Putamen (tissue), 1 donor: Measurements from ENCODE around the gene KIRREL1.
A peak's percentile ranks its signal among the peaks of the same experiment; 100 is the strongest.

Source experiments
- DNase-seq: peaks from one replicate; pipeline ENCODE4 v3.0.0-alpha.2; 2016; ENCODE audit warnings: low spot score

KIRREL1 gene

DNA sequence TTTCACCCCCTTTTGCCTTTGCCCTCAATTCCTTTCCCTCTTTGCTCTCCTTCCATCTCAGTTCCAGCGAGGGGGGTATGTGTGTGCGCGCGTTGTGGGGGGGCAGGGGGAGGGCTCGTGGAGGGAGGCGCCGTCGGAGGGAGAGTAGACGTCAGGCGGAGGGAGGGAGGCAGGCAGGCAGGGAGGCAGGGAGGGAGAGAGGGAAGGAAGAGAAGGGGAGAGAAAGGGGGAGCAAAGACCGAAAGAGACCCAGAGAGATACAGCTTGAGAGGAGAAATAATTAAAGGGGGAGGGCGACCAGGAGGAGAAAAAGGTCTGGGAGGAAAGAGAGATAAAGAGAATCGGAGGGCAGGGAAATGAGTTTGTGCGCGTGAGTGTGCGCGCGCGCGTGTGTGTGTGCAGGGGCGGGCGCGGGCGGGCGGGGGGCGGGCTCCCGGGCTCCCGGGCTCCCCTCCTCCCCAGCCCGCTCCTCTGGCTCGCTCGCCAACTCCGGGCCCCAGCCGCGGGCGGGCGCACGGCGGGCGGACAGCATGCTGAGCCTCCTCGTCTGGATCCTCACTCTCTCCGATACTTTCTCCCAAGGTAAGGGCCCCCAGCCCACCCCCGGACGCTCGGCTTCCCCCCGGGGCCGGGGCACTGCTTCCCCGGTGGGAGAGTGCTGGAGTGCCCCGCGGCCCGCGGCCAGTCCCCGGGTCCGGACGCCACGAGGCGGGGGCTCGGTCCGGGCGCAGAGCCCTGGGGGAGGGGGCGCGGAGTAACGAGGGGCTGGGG, at the start of gene KIRREL1:
Gene KIRREL1 (plus strand): TSS at position 499 of the 771 bp plus-strand sequence. CDS start 32 bp downstream, at position 531.
- no peak for DNase-seq

DNA sequence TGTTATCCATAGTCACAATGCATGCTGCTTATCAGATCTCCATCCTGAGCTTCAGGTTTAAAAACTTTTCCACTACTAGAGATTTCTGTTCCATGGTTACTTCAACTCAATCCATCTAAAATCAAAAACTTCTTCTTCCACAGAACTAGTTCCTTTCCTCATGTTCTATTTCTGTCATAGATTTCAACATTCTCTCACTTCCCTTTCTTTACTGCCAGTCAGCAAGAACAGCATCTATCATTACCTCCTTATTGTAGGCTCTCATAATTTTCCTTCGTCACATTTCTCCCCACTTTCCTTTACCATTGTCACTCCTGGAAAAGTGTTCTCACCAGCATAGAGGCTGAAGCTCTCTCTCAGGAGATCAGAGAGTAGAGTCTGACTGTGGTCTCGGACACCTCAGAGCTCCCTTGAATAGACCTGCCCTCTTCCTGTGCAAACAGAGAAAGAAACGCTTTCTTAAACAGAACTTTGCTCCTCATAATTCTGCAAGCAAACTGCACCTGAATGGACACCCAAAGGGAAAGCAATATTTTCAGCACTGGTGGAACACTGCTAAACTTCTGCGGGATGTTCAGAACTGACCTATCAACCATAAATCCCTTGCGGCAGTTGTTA, 48.7 kb upstream of the KIRREL1 start:
- DNase-seq, result no peak

DNA sequence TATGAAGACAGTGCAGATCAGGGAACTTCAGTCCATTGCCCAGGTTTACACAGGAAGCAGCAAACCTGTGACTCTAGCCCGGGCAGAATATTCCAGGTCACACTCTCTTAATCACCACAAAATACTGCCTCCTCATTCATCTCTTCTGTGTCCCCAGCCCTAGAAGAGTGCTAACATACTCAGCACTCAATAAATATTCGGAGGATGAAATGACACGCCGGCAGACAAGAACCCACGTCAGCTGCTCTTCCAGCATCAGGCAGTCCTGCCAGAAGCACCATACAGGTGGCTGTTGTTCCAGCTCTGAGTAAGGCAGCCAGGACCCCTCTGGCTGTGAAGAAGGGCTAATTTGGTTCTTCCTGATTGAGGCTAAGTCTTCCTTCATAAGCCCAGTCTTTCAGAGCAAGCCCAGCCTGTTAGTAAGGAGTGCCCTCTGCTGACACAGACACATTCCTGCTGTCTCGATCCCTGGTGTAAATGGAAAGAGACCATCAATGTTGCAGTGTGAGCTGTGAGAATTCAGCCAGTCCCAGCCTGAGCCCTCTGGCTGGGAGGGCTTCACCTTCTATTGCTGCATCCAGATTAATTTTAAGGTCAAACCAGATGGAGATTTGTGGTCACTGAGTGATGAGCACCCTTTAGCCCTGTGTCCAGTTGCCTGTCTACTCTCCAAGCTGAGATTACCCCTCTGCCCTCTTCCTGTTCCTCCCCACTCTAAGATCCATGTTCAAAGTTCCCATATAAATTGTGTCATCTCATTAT, 45.0 kb upstream of the KIRREL1 start:
- no peak for DNase-seq

DNA sequence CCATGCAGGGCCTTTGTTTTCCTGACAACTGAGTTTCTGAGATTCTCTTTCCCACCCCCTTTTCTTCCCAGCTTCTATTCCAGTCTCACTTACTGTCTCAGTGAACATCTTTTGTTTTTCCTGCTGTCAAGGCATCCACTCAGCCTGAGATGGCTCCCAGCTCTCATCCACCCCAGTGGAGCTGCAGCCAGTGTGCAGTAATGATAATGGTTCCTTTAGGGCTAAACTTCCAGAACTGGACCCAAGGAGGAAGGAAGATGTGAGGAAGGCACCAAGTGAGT, 44.4 kb upstream of the KIRREL1 start:
- no peak for DNase-seq

DNA sequence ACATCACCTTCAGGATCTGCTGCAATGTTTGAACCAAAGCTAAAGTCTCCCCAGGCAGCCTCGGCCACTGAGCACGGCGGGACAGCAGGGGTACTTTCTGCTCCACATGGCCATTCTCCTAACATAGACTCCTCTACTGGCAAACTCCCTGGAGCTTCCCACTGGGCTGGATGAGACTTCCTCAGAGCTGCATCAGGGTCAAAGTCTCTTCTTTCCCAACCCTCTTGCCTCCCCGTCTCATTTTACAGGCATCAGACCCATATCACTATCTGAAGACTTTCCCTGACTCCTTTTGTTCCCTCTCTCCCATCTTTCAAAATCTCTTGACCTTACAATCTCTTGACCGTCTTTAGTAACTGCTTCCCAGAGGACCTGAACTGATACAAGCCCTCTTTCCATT, 42.2 kb upstream of the KIRREL1 start:
- no peak for DNase-seq

DNA sequence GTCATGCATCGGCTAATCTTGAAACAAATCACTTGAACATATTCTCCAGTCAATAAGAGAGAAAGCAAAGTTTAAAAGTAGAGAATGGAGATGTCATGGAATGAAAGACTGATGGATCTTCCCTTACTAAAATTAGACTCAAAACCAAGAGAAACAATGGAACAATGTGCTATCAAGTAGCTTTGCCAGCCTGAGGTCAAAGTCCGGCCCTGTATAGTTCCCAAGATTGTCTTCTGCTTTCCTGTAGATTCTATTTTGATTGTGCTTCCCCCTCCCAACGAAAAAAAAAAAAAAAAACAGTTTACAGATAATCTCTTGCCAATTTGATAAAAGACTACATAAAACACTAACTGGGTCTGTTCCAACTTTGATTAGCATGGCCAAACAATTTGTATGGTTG, 40.8 kb upstream of the KIRREL1 start:
- DNase-seq, result no peak

DNA sequence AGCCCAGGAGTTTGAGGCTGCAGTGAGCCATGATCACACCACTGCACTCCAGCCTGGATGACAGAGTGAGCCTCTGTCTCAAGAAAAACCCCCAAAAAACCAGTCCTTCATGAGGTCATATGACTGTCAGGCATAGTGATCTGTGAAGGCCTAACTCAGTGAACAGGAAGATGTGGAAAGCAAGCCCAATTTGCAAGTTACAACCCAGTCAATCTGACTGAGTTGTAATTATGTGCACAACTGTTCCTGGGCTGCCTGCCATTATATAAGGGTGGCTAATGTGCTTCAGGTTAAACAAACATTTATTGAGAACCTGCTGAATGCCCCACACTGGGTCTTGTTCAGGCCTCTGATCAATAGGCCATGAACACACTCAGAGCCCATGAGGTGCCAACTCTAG, 38.2 kb upstream of the KIRREL1 start:
- DNase-seq, result no peak

DNA sequence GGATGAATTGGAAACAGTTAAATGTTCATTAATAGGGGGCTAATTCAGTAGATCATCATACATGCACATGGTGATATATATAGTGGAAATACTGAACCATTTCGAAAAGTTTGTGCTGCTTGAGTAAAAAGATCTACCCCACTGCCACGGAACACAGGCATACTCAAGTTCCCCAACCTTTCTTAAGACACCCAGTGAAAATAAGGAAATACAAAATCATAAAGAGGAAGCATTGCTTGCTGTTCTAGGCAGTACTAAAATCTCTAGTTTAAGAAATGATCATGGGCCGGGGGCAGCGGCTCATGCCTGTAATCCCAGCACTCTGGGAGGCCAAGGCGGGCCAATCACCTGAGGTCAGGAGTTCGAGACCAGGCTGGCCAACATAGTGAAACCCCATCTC, 37.6 kb upstream of the KIRREL1 start:
- DNase-seq, result no peak

DNA sequence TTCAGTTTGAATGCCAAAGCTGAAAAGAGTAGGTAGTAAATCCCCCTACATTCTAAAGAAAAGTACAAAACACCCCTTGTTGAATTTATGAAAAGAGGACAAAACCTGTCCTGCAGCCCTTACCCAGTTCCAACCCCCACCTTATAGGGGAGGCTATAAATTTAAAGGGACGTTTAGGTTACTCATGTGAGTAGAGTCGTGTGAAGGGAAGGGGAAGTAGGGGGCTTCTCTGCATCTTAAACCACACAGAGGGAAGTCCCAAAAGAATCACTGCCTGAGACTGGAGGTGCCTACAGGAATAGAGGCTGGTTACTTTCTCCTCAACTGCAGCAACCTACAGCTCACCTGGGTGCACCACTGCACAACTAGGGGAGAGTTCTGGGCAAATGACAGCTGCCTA, 36.7 kb upstream of the KIRREL1 start:
- no peak for DNase-seq

DNA sequence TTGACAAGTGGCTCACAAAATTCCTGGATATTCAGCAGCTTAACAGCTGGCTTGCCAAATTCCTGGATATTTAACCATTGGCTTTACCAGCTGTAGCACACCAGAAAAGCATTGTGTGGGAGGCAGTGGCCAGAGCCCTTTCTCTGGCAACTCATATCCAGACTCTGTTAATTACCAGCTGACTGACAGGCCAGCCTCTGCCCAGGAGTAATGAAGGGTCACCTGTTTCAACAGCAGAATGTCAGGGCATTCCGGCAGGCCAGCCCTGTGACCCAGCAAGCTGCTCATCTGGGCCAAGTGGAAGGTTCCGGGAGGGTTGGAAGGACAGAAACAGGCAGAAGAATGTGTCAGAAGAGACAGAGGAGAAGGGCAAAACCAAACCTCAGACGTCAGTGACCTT, 35.2 kb upstream of the KIRREL1 start:
- DNase-seq, result no peak

DNA sequence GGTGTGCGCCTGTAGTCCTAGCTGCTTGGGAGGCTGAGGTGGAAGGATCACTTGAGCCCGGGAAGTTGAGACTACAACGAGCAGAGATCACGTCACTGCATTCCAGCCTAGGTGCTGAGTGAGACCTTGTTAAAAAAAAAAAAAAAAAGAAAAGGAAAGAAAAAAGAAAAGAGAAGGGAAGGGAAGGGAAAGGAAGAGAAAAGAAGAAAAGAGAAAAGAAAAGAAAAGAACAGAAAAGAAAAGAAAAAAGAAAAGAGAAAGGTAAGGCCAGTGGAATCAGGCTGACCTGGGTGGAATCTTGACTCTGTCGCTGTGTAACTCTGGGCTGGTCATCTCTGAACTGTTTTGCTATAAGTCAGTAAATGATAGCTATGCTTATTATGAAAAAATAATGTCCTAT, 33.7 kb upstream of the KIRREL1 start:
- no peak for DNase-seq

DNA sequence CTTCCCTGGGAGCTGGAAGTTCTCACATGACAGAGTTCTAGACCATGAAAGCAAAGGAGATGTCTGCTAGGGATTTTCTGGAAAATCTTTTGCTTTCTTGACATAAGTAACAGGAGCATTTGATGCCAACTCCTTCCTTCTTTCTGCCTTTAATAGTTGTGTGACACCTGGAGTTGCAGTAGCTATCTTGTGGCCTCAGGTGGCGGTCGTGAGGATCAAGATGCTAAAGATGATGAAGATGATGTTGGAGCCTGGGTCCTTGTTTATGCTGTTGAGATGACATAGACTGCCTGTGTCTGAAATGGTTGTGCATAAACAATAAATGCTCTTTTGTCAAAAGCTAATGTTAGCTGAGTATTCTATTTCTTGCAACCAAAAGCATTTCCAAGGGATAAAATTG, 32.7 kb upstream of the KIRREL1 start:
- DNase-seq, result no peak

DNA sequence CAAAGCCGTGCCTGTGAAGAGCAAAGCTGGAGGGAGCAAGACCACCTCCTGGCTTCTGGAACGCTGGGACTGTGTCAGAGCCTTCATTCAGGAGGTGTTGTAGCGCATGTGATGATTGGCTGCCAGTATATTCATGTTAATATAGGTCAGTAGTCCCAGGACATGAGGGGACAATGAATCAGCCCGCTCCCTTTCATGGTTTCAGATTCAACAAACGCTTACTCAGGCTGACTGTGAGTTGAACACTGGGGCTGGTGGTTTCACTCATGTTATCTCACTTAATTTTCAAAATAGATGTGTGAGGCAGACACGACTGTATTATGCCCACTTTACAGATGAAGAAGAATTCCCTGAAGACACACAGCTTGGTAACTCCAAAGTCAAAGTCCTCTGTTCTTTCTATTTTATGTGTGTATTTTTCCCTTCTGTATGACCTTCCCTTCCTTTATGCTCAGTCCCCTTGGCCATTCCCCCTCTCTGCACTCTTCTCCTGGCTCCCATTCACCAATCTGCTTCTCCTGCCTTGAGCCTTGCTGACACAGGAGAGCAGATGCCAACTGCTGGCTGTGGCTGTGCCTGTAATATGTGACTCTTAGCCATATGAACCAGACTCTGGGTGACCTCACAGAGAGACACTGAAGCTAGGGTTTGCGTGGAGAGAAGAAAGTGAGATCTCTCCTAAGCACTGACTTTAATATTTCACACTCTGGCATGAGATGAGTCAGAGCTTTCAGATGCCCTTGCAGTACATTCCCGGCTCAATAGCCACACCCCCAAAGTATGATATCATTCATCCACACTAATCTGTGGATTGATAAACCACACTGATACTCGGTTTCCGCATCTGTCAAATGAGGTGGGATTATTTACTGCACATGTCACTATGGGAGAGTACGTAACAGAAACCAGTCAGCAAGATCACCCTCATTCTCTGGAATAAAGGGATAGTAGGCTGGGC, 31.4 kb upstream of the KIRREL1 start:
- no peak for DNase-seq

DNA sequence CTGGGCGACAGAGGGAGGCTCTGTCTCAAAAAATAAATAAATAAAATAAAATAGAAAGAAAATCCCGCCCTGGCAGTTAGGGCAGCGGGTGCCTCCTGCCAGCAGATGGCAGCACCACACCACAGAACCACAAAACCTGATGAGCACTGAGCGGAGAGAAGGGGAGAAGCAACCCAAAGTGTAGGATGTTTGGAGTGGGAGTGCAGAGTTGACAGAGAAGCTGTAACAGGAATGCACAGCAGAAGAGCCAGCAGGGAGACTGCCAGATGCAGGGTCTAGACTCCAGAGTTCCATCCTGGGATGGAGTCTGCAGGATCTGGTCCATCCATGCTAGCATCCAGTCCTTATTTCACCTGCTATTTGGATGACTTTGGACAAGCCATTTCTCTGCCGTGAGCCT, 29.7 kb upstream of the KIRREL1 start:
- DNase-seq, result peak; percentile 67

DNA sequence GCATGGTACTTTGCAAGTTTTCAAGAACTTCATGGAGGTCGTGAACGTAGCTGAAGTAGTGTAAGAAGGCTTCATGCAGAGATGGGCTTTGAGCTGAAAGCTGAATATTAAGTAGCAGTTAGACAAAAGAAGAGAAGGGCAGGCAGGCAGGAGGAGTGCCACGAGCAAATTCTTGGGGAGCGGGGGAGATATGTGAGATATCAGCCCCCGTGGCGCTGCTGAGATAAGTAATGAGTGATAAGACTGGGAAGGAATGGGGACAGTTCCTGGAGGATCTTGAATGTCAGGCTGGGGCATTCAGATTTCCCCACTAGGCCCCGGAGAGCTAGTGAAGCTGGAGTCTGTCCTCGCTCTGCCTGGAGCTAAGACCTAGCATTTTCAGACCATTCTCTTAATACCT, 27.9 kb upstream of the KIRREL1 start:
- DNase-seq, result no peak

DNA sequence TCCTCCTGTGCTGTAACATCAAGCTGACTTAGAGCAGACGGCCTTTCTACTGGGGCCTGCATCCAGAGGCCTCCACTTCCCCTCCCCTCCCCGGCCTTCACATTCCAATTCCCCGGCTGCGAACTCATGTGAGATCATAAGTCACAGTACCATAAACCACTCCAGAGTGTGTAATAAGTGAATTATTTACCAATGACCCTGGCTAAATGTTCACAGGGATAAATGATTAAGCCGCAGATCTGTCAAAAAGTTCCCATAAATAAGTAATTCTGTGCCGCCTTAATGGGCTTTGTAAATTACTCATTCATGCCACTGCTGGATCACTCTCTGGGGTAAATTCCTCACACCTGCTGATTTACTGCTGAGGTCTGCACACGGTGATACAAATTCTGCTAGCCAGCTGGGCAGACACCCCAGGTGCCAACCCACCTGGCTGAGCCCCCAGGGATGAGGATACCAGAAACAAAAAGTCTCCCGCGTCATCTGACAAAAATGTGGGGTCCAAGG, 27.4 kb upstream of the KIRREL1 start:
- DNase-seq, result no peak

DNA sequence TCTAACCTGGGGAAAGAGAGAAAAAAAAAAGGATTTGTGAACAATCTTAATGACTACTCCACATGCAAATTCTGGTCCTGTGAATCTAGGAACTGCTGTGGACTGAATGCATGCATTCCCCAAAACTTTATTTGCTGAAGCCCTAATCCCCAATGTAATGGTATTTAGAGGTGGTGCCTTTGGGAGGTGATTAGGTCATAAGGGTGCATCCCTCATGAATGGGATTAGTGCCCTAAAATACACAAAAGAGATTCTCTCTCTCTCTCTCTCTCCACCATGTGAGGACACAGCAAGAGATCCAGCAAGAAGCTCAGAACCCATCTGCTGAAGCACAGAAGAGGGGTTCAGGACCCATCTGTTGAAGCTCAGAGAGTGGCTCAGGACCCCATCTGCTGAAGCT, 26.2 kb upstream of the KIRREL1 start:
- DNase-seq, result no peak

DNA sequence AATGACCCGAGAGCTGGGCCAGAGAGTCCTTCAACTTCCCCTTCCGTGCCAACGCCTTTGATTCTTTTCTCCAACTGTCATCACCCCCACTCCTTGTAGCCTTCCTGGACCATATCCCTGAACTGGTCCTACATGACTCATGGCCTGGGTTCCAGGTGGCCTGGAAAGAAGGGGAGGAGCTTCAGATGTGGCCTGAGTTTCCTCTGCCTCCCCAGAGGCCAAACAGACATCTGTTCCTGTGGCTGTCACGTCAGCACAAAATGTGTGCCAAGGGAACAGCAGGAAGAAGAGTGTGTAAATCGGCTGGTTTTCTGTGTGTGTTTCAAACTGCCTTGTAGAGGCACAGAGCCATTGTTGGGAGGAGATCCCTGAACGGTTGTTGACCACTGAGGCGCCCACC, 24.9 kb upstream of the KIRREL1 start:
- DNase-seq, result no peak

DNA sequence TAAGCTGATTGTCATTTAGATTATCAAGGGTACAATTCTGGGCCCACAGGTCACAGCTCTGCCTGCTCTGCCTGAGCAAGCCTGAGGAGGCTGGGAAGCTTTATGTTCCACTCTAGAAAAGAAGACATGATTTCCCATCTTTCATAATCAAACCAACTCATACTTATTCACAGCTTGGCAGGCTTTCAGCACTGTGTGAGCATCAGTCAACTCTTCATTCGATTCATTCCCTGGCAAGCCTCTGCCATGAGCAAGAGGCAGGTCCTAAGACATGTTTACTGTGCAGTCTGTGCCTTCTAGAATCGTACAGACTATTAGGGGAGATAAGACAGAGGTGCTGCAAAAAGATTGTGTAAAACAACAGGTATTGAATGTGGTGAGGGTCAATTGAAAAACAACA, 24.5 kb upstream of the KIRREL1 start:
- DNase-seq, result no peak

DNA sequence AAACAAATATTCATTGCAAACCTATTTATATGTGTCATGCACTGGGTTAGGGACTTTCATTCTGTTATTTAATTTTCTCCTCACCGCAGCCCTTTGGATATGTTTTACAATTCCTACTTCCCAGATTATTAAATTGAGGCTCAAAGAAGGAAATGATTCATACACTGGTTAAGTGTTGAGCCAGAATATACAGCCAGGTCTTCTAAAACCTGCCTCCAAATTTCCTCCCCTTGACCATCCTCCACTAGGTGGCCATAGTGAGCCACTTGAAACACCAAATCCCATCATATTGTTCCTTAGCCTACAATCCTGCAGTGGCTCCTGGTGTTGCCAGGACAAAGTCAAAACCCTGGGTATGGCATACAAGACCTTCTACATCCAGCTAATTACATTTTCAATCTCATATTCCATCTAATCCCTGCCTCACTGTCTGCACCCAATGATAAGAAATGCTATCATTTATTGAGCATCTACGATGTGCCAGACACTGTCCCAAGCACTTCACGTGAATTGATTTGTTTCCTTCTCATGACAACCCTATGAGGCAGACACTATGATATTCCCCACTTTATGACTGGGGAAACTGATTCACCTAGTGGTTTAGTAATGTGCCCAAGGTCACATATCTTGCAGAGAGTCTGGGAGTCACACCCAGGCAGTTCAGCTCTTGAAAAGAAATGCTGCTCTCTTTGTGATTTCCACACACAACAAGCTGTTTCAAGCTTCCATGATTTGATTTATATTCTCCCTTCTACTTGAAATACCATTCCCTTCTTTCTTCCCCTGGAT, 23.6 kb upstream of the KIRREL1 start:
- no peak for DNase-seq

DNA sequence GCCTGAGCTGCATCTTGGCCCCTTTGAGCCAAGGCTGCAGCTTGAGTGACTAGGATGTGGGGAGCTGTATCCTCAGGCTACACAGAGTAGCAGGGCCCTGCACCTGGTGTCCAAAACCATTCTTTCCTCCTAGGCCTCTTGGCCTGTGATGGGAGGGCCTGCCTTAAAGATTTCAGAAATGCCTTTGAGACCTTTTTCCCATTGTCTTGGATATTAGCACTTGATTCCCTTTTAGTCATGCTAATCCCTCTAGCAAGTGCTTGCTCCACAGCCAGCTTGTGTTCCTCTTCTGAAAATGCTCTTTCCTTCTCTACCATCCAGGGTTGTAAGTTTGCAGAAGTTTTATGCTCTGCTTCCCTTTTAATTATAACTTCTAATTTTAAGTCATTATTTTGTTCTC, 21.7 kb upstream of the KIRREL1 start:
- no peak for DNase-seq
